ENCODE results near the gene ANKRD63.

The ANKRD63 gene

DNA sequence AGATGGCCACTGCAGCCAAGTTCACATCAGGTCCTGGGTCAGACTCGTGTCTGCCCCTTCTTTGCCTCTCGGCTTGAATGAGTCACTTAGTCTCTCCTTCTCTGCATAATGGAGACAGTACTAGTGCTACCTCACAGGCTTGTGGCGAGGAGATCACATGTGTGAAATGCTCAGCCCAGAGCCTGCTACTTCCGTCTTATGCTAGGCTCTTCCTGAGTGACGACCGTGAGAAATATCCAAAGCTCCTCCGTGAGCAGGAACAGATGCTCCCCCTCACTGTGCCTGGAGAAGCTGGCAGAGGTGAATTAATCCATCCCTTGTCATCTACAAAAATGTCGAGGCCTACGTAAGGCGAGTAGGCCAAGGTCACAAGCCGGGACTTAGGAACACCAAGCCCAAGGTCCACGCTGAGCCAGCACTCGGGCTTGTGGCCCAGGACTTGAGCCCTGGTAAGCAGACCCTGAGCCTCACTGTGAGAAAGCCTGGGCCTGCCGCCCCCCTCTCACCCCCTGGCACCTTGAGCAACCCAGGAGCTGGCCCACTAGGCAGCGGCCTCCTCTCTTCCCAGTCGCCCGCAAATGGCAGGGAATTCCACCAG is 26.1 kb downstream of the ANKRD63 start:
- Histone ChIP-seq H3K4me1 (ENCODE audit: insufficient read depth, poor library complexity, severe bottlenecking) (peaks cover 9% of the 10 kb centered on the region), H3K9me3 (ENCODE audit: severe bottlenecking) (no peaks in the 10 kb centered on the region), H3K36me3 (ENCODE audit: low read depth) (peaks cover 5% of the 10 kb centered on the region), H3K4me3 (ENCODE audit: severe bottlenecking) (no peak overlapping the region), H3K27ac (ENCODE audit: poor library complexity, severe bottlenecking) (no peak overlapping the region), H3K27me3 (ENCODE audit: insufficient read depth, poor library complexity, severe bottlenecking) (no peaks in the 10 kb centered on the region)
- DNase-seq (ENCODE audit: low spot score) = no peak
- ATAC-seq (ENCODE audit: low read depth) = no peak
- TF ChIP-seq, protein P1, sequence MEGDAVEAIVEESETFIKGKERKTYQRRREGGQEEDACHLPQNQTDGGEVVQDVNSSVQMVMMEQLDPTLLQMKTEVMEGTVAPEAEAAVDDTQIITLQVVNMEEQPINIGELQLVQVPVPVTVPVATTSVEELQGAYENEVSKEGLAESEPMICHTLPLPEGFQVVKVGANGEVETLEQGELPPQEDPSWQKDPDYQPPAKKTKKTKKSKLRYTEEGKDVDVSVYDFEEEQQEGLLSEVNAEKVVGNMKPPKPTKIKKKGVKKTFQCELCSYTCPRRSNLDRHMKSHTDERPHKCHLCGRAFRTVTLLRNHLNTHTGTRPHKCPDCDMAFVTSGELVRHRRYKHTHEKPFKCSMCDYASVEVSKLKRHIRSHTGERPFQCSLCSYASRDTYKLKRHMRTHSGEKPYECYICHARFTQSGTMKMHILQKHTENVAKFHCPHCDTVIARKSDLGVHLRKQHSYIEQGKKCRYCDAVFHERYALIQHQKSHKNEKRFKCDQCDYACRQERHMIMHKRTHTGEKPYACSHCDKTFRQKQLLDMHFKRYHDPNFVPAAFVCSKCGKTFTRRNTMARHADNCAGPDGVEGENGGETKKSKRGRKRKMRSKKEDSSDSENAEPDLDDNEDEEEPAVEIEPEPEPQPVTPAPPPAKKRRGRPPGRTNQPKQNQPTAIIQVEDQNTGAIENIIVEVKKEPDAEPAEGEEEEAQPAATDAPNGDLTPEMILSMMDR (IDR thresholded peaks at IDR 0.05; ENCODE audit: poor library complexity, severe bottlenecking) = no peak

DNA sequence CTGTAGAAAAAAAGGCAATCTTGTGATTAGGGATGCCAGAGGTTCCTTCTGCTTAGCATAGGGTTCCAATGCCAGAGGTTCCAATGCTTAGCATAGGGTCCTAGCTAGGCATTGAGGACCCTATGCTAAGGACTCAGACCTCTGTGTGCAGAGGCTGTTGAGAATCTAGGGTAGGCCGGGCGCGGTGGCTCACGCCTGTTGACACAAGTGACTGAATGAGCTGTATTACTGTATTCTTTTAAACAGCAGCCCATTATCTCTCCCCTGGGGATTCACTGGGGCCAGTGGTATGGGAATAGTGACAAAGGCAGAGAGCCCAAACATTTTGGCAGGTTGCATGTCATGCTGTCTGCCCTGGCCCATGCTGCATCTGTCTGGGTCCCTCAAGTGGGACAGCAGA is 27.8 kb downstream of the ANKRD63 start:
- TF ChIP-seq, protein P1 (IDR thresholded peaks at IDR 0.05; ENCODE audit: poor library complexity, severe bottlenecking) = no peak
- H3K4me1 ChIP-seq (ENCODE audit: insufficient read depth, poor library complexity, severe bottlenecking) = peaks cover 10% of the 10 kb centered on the region
- H3K9me3 ChIP-seq (ENCODE audit: severe bottlenecking) = no peaks in the 10 kb centered on the region
- H3K4me3 ChIP-seq (ENCODE audit: severe bottlenecking) = no peak overlapping the region
- H3K36me3 ChIP-seq (ENCODE audit: low read depth) = no peaks in the 10 kb centered on the region; the same call in none of the 2 replicates
- H3K27me3 ChIP-seq (ENCODE audit: insufficient read depth, poor library complexity, severe bottlenecking) = no peaks in the 10 kb centered on the region
- ATAC-seq (ENCODE audit: low read depth) (no peak), DNase-seq (ENCODE audit: low spot score) (no peak)
- no peak overlapping the region for H3K27ac ChIP-seq (ENCODE audit: poor library complexity, severe bottlenecking)

DNA sequence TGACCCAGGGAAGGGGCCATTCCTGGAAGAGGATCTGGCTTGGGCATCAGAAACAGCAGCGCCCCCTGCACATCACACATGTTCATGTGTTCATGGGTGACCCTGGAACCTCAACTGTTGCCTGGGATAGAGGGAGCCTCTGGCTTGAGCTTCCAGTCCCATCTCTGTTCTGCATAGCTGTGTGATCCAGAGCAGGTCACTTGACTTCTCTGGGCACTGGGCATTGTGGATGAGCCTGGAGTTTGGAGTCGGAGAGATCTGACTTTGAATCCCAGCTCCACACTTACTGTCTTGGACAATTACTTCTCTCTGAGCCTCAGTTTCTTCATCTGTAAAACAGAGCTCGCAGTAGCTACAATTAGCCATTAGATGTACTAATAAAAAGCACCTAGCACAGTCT is 28.4 kb downstream of the ANKRD63 start:
- Histone ChIP-seq H3K9me3 (ENCODE audit: severe bottlenecking) (no peaks in the 10 kb centered on the region), H3K27me3 (ENCODE audit: insufficient read depth, poor library complexity, severe bottlenecking) (no peaks in the 10 kb centered on the region), H3K27ac (ENCODE audit: poor library complexity, severe bottlenecking) (no peak overlapping the region), H3K4me1 (ENCODE audit: insufficient read depth, poor library complexity, severe bottlenecking) (peaks cover 16% of the 10 kb centered on the region), H3K36me3 (ENCODE audit: low read depth) (no peaks in the 10 kb centered on the region; the same call in 1 of the 2 replicates), H3K4me3 (ENCODE audit: severe bottlenecking) (no peak overlapping the region)
- ATAC-seq (ENCODE audit: low read depth) (no peak), DNase-seq (ENCODE audit: low spot score) (no peak)
- TF ChIP-seq, protein P1 (IDR thresholded peaks at IDR 0.05; ENCODE audit: poor library complexity, severe bottlenecking) = no peak

DNA sequence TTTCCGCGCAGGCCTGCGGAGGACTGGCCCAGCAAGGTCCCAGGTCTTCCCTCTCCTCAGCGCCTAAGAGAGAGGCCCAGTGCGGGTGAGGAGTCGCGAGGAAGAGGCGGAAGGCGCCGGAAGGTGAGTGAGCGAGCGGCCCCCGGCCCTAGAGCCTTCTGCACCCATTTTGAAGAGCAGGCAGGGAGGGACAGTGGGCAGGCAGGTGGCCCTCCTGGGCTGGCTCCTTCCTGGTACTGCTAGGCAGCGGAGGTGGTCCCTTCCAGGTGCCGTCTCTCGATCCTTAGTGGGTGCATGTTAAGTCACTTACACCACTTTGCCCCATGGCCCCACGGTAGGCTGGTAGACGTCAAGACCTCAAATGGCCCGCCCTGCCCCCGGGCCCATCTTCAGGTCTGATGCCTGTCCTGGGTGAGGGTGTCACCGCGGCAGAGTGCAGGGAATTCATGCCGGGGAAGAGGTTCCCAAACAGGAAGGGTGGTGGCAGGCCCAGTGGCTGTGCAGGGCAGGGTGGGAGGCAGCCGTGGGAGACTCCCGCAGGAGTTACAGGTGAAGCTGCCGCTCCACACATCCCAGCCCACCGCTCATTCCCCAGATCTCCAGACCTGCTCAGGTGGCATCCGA is 29.6 kb downstream of the ANKRD63 start:
- Histone ChIP-seq H3K4me1 (ENCODE audit: insufficient read depth, poor library complexity, severe bottlenecking) (peaks cover 19% of the 10 kb centered on the region), H3K4me3 (ENCODE audit: severe bottlenecking) (peak overlapping the region; percentile 38), H3K27me3 (ENCODE audit: insufficient read depth, poor library complexity, severe bottlenecking) (no peaks in the 10 kb centered on the region), H3K27ac (ENCODE audit: poor library complexity, severe bottlenecking) (no peak overlapping the region), H3K36me3 (ENCODE audit: low read depth) (no peaks in the 10 kb centered on the region; the same call in 1 of the 2 replicates), H3K9me3 (ENCODE audit: severe bottlenecking) (no peaks in the 10 kb centered on the region)
- DNase-seq (ENCODE audit: low spot score) (peak; percentile 76), ATAC-seq (ENCODE audit: low read depth) (no peak; the same call in 2 of the 3 replicates)
- TF ChIP-seq, protein P1 (IDR thresholded peaks at IDR 0.05; ENCODE audit: poor library complexity, severe bottlenecking) = no peak
